ENCODE data around the gene ACE2. TPM values are rescaled to one million over a fixed set of nuclear protein-coding genes. Genes with fewer than 3 reads are reported as not detected.

Gene ACE2
- total RNA-seq, 1 donor from 2014 or later = not detected

DNA sequence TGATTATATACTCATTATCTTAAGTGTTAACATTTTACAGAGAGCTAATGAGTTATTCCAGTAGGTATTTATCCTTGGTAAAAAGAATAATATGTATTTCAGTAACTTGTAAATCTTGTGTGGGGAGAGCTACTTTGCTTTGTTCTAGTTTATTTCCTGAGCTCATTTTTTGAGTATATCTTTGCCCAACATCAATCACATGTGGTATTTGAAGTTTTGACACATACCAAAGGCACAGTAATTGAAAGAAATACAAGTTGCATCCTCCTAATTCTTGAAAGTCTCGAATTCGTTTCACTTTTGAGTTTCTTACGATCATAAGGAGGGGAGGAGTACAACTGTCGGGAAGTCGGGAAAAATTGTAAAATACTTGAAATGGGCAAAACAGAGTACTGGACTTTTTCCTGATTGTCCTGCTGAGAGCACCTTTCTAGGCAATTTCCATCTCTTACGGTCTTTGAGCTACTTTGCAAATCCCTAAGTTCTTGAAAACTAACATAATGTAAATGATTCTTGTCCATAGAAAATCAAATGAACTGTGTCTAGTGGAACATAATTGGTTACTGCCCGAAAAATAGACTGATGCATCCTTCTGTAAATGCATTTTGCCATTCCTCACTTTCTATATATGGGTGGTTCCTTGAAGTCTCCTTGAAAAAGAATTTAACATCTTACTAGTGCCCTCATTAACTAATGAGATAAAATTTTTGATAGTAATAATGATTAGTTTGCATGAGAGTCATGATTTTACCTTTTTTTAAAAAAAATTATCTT, 43.2 kb upstream of the ACE2 start:
- Mint-ChIP-seq H3K4me1 (ENCODE audit: low read depth) (no peaks in the 10 kb centered on the region), H3K27ac (ENCODE audit: unreplicated experiment) (no peak overlapping the region), H3K36me3 (ENCODE audit: low read depth) (no peaks in the 10 kb centered on the region), H3K27me3 (ENCODE audit: low read depth) (peaks cover 7% of the 10 kb centered on the region), H3K9me3 (ENCODE audit: low read depth) (no peaks in the 10 kb centered on the region), H3K4me3 (ENCODE audit: unreplicated experiment) (no peak overlapping the region)
- TF ChIP-seq, protein P1, sequence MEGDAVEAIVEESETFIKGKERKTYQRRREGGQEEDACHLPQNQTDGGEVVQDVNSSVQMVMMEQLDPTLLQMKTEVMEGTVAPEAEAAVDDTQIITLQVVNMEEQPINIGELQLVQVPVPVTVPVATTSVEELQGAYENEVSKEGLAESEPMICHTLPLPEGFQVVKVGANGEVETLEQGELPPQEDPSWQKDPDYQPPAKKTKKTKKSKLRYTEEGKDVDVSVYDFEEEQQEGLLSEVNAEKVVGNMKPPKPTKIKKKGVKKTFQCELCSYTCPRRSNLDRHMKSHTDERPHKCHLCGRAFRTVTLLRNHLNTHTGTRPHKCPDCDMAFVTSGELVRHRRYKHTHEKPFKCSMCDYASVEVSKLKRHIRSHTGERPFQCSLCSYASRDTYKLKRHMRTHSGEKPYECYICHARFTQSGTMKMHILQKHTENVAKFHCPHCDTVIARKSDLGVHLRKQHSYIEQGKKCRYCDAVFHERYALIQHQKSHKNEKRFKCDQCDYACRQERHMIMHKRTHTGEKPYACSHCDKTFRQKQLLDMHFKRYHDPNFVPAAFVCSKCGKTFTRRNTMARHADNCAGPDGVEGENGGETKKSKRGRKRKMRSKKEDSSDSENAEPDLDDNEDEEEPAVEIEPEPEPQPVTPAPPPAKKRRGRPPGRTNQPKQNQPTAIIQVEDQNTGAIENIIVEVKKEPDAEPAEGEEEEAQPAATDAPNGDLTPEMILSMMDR (IDR thresholded peaks at IDR 0.05) = no peak
- no peak for DNase-seq (ENCODE audit: low spot score)

DNA sequence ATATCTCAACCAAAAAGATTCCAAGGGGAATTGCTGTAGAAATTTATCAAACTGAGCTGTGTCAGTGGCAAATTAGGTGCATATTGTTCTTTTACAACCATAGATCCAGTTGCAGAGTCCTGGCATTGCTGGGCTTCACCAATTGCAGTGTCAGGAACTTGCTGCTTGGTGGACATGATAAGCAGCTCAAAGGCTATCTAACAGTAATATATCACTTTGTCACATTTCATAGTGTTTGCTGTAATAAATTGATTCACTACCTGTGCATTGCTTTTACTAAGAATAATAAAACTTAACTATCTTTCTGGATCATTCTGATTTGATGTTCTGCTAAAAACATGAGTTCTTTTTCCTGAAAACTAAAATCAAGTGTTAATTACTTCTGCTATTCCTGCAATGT, 30.9 kb upstream of the ACE2 start:
- TF ChIP-seq, protein P1 (IDR thresholded peaks at IDR 0.05) = no peak
- no peaks in the 10 kb centered on the region for H3K9me3 Mint-ChIP-seq (ENCODE audit: low read depth)
- no peak overlapping the region for H3K27ac Mint-ChIP-seq (ENCODE audit: unreplicated experiment)
- H3K27me3 Mint-ChIP-seq (ENCODE audit: low read depth) = peaks cover 20% of the 10 kb centered on the region
- no peaks in the 10 kb centered on the region for H3K4me1 Mint-ChIP-seq (ENCODE audit: low read depth)
- no peaks in the 10 kb centered on the region for H3K36me3 Mint-ChIP-seq (ENCODE audit: low read depth)
- H3K4me3 Mint-ChIP-seq (ENCODE audit: unreplicated experiment) = no peak overlapping the region
- DNase-seq (ENCODE audit: low spot score) = no peak

DNA sequence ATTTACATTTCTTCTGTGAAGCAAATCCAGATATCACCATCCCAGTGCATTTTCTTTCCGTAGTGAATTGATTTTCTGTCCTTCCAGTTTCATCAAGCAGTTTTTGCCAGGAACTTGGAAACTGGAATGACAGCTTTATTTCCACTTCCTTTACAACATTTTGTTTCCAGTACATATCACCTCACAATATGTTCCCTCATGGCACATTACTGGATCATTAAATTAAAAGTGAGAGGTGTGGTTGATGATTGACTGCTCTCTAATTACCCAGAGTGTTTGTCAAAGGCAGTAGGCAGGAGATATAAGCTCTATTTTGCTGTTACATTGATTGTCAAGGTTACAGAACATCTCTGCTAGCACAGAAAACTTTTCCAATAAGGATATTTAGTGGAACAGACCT, 22.3 kb upstream of the ACE2 start:
- Mint-ChIP-seq H3K27me3 (ENCODE audit: low read depth) (peaks cover 5% of the 10 kb centered on the region), H3K27ac (ENCODE audit: unreplicated experiment) (no peak overlapping the region), H3K4me1 (ENCODE audit: low read depth) (no peaks in the 10 kb centered on the region), H3K9me3 (ENCODE audit: low read depth) (no peaks in the 10 kb centered on the region), H3K36me3 (ENCODE audit: low read depth) (no peaks in the 10 kb centered on the region), H3K4me3 (ENCODE audit: unreplicated experiment) (no peak overlapping the region)
- DNase-seq (ENCODE audit: low spot score) = no peak
- TF ChIP-seq, protein P1 (IDR thresholded peaks at IDR 0.05) = no peak

DNA sequence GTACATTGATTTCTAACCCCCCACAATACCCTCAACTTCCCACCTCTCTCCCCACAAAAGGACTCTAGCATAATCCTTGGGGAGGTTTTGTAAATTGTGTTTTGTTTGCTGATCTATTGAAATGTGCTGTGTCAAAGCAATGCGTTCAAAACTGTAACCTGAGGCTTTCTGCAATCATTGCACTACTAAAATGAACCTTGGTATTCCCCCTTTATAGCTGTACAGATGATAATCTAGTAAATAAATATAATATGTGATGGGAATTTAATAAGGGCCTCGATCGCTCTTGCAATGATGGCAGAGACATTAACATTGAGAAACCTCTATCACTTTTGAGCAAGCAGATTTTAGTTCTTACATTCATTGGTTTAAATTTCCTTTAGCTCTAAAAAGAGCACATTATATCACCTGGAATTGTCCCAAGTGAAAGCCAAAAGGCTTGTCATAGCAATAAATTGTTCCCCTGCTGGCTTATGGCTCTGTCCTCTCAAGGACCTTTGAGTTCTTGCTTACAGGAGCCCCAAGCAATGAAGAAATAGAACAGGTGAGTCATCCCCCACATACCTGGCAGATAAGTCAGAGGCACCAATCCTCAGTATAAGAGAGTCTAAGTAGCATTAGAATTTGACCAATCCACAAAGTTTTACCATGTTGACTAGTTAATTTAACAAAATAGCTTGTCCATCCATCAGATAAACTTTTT, 18.4 kb upstream of the ACE2 start:
- Mint-ChIP-seq H3K36me3 (ENCODE audit: low read depth) (no peaks in the 10 kb centered on the region), H3K27me3 (ENCODE audit: low read depth) (peaks cover 11% of the 10 kb centered on the region), H3K4me3 (ENCODE audit: unreplicated experiment) (no peak overlapping the region), H3K27ac (ENCODE audit: unreplicated experiment) (no peak overlapping the region), H3K9me3 (ENCODE audit: low read depth) (no peaks in the 10 kb centered on the region), H3K4me1 (ENCODE audit: low read depth) (no peaks in the 10 kb centered on the region)
- no peak for DNase-seq (ENCODE audit: low spot score)
- TF ChIP-seq, protein P1 (IDR thresholded peaks at IDR 0.05) = no peak

DNA sequence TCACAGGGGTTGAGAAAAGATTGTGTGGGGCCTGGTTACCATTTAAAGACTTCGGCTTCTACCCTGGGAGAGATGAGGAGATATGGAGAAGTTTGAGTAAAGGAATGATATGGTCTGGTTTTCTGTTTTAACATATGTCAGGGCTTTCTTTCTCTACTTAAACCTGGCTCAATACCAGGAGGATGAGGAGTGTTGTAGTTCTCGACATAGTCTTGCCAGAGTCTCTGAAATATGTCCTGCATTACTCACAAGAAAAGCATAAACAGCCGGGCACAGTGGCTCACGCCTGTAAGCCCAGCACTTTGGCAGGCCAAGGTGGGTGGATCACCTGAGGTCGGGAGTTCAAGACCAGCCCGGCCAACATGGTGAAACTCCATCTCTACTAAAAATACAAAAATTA, 16.4 kb upstream of the ACE2 start:
- H3K4me1 Mint-ChIP-seq (ENCODE audit: low read depth) = no peaks in the 10 kb centered on the region
- TF ChIP-seq, protein P1 (IDR thresholded peaks at IDR 0.05) = no peak
- H3K36me3 Mint-ChIP-seq (ENCODE audit: low read depth) = no peaks in the 10 kb centered on the region

More for the DNA sequence above, 16.4 kb upstream of the ACE2 start:
- no peaks in the 10 kb centered on the region for H3K9me3 Mint-ChIP-seq (ENCODE audit: low read depth)
- H3K27ac Mint-ChIP-seq (ENCODE audit: unreplicated experiment) = no peak overlapping the region
- H3K27me3 Mint-ChIP-seq (ENCODE audit: low read depth) = peaks cover 11% of the 10 kb centered on the region
- no peak overlapping the region for H3K4me3 Mint-ChIP-seq (ENCODE audit: unreplicated experiment)
- DNase-seq (ENCODE audit: low spot score) = no peak

Measured in chondrocyte (in vitro differentiated cells).